HG03159 (cell line): ENCODE results near the gene MTHFS.

Experiments used
- ATAC-seq: cut with Tn5 transposase; IDR thresholded peaks from one replicate; pipeline ENCODE4 v1.9.1; 2021; ENCODE audit warnings: mild to moderate bottlenecking, moderate library complexity; ENCODE audit not compliant: unreplicated experiment

MTHFS gene

DNA sequence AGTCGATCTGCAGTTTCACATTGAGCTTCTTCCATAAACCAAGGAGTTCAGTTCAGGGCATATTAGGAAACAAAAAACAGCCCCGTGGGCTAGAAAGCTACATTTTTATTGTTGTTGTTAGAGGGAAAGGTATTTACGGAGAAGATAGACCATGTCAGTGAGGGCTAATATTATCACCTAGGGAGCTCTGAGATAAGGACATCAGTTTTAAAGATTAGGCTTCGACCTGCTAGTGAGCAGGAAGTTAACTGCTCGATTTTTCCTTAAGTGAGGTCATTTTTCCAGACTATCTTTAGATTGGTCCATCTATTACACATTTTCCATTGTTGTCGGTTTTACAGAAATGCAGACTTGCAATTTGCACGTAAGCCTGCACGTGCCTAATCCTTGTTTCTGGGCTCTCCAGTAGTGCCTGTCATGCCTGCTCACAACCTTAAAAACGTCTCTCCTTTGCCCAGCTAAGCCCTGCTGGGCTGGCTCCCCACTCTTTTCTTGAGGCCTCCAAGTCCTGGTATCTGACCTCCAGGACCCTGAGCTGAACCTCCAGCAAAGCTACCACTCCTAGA, 72.6 kb downstream of the MTHFS start:
- no peak for ATAC-seq

DNA sequence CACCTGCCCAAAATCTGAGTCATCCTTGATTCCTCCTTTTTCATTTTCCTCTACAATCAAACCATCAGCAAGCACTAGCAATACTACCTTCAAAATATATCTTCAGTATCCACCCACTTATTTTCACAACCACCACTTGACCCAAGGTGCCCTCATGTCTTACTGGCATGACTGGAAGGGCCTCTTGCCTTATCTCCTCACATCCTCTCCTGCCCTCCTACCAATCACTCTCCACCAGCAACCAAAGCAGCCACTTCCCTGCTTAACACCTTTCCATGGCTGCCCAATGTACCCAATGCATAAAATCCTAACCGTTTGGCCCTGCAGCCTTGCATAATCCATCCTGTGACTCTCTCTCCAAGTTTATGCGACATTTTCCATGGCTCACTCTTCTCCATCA, 76.0 kb downstream of the MTHFS start:
- no peak for ATAC-seq

DNA sequence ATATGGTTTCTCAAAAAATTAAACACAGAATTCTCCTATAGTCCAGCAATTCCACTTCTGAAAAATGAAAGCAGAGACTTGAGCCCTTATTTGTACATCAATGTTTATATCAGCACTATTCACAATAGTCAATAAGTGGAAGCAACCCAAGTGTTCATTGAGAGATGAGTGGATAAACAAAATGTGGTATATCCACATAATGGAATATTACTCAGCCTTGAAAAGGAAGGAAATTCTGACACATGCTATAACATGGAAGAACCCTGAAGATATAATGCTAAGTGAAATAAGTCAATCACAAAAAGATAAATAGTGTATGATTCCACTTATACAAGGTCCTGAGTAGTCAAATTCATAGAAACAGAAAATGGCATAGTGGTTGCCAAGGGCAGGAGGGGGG, 76.6 kb downstream of the MTHFS start:
- ATAC-seq = no peak

DNA sequence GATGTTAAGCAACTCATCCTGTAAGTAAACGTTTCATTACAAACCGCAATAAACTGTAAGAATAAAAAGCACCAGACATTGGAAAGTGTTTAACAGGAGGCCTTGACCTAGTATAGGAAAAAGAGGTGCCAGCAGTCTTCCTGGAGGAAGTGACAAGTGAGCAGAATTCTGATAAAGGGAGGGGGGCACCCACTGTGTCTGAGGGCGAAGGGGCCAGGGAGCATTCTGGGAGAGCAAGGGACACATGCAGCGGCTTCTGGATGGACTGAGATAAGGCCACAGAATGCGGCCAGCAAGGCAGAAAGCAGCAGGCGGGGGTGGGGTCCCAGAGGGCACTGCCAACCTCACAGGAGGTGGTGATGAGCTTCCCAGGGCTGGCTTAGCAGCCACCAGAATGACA, 80.2 kb downstream of the MTHFS start:
- ATAC-seq = no peak

DNA sequence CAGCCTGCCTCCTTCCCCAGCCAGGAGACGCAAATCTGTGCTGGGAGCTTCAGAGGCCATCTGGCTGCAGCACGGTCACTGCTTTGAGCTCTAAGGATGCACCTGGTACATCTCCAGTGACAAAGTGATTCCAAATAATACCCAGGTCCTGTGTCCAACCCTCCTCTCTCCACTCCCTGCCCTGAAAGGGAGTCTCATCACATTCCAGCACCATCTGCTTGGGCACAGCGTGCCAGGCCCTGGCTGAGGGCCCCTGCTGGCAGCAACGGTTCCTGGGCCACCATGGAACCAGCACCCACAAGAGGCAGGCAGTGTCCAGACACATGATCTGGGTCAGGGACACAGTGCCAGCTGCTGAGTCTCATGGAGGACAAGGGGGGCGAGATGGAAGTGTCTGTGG, 81.3 kb downstream of the MTHFS start:
- no peak for ATAC-seq

DNA sequence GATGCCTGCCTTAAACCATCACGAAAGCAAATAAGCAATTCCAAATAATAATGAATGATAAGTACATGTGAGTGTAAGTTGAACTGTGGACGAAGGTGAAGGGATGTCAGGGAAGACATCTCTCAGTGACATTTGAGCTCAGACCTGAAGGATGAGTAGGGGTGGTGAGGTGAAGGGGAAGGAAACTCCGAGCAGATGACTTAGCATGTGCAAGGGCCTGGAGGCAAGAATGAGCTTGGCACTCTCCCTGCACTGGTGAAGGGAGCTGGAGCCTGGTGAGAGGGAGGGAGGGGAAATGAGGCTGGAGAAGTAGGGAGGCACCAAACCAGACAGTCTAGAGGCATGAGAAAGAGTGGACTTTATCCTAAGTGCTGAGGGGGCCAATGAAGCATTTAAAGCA, 84.3 kb downstream of the MTHFS start:
- no peak for ATAC-seq

DNA sequence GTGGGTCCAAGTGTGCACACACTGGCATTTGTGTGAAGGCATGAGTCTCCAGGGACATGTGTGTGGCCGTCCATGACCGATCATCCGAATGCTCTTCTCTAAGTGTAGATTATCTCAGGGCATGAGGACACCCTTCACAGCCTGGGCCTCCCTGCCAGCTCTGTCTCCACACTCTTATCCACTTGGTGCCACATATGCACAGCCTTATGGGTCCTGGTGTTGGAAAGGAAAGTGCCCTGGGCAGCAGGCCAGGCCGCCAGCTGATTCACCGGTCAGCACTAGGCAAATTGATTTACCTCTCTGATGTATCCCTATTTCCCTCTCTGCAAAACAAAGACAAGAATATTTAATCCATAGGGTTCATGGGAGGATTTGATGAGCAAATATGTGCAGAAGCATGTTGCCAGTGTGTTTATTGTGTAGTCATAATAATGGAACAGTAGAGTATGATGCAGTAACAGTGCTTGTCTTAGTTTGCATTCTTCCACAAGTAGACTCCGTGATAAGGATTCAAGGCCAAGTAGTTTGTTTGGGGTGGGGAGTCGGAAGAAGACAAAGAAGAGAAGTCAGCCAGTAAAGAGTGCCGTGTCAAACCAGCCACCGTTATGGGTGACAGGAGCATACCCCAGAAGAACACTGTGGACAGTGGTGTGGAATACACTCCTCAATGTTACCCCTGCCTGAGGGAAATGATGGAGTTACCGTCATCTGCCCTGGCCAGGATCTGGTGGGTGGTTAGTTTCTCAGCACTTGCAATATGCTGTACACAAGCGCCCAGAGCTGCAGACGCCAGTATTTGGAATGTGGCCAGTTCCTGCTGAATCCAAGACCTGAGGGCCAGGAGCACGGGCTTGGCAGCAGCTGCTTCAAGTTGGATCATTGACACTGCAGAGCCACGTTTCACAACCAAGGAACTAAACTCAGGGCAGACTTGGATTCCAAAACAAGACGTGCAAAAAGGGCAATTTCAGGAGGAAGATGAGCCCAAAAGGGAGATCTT, 85.1 kb downstream of the MTHFS start:
- ATAC-seq = no peak

DNA sequence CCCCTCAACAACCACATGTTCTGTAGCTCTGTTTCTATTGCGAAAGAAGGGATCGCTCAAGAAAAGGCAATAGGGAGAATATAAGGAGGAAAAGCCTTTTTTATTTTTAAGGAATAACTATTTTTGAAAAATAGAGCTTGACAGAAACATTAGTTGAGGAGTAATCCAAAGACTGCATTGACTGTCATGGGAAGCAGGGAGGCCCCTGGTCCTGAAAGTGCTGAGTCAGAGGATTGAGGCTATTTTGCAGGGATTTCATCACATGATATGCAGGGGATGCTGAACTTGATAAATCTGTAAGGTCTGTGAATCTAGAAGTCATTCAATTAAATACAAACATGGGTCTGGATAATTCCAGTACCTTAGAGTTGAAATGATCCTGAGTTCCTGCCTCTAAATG, 92.0 kb downstream of the MTHFS start:
- ATAC-seq = no peak

DNA sequence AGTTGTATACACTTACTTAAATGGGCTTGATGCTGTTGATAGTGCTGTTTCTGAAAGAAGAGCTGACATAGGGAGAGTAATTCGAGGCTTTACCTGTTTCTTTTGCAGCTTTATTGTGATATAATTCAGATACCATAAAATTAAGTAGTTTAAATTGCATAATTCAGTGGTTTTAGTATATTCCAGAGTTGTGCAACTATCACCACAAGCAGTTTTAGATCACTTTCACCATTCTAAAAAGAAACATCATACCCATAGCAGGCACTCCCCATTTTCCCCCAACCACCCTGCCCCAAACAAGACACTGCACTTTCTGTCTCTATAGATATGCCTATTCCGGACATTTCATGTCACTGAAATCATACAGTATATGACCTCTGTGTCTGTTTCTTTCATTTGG, 98.5 kb downstream of the MTHFS start:
- no peak for ATAC-seq
